GM18502 (cell line): Measurements from ENCODE around the gene OAS2.

Experiments used
- ATAC-seq: cut with Tn5 transposase; IDR thresholded peaks from one replicate; pipeline ENCODE4 v1.9.1; 2021; ENCODE audit warnings: mild to moderate bottlenecking; ENCODE audit not compliant: unreplicated experiment, poor library complexity

OAS2 gene

GRCh38 chr12:113007166-113007565 lies 28.8 kb downstream of the OAS2 start:
- ATAC-seq: no peak

DNA sequence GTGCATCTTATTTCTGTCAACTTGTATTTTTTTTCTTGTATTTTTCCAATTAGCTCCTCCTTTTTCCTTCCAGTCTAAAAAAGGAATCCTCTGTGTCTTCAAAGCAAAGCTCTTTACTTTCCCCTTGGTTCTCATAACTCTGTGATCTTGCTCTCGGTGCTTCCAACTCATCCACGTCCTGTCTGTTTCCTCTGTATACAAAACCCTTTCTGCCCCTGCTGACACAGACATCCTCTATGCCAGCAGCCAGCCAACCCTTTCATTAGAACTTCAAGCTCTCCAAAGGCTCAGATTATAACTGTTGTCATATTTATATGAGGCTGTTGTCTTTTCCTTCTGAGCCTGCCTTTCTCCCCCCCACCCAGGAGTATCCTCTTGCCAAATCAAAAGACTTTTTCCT lies 32.4 kb downstream of the OAS2 start:
- no peak for ATAC-seq

GRCh38 chr12:113014565-113014964 lies 36.2 kb downstream of the OAS2 start:
- ATAC-seq: no peak

GRCh38 chr12:113016796-113017195 lies 38.5 kb downstream of the OAS2 start:
- no peak for ATAC-seq

DNA sequence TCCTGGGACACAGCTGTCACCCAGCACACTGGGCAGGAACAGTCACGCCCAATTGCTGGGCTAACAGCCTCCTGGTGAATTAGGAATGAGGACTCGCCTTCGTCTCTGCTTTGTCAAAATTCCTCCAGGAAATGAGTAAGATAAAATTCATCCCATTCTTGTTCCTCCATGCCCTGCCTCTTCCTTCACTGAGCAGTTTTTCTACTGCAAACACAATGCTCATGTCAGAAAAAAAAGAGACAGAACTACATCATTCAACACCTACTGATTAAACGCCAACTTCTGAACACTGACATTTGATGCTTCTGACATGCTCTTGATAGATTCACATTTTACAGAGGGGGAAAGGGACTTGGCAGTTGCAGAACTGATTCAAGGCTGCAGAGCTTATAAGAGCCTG lies 40.7 kb downstream of the OAS2 start:
- no peak for ATAC-seq

GRCh38 chr12:113021500-113021899 lies 43.2 kb downstream of the OAS2 start:
- ATAC-seq: no peak

GRCh38 chr12:113022563-113023297 lies 44.4 kb downstream of the OAS2 start:
- no peak for ATAC-seq

GRCh38 chr12:113027726-113028125 lies 49.4 kb downstream of the OAS2 start:
- ATAC-seq: no peak

GRCh38 chr12:113030875-113031525 lies 52.7 kb downstream of the OAS2 start:
- no peak for ATAC-seq

DNA sequence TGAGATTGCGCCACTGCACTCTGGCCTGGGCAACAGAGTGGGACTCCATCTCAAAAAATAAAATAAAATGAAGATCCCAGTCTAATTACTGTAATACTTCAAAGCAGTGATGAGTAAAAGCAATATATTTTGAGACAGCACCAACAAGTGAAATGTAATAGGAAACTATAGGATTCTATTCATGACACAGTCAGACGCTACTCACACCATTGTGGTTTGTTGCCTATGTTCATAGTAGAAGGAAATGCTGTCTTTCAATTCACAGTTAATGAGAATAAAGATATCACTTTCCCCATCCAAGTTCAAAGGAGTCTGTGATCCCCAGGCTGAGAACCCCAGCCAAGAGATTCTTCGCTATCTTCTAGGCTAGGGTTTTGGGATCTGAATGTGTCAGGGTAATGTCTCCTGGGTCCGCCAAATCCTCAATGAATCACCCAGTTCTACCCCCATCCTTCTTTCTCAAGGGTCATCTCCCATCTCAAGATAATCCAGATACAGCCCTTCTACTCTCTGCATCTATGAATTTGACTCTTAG lies 61.7 kb downstream of the OAS2 start:
- no peak for ATAC-seq

DNA sequence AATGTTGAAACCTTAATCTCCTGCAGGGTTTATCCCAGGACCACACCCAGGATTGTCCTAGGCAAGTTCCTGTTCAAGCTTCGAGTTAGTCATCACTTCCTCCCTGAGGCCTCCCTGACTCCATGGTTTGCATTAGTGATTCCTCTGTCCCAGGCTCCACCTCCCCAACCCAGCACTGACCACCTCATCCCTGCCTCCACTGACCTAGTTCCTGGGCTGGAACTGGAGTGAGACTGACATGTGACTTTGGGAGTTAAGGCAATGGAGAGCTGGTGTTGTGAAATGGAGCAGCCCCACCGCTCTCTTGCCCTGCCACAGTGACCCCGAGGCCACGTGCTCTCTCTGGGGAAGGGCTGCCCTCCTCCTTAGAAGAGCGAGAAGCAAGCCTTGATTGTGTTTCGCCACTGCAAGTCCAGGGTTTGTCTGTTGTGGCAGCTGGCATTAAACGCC lies 62.4 kb downstream of the OAS2 start:
- no peak for ATAC-seq

GRCh38 chr12:113041560-113041959 lies 63.2 kb downstream of the OAS2 start:
- ATAC-seq: no peak

DNA sequence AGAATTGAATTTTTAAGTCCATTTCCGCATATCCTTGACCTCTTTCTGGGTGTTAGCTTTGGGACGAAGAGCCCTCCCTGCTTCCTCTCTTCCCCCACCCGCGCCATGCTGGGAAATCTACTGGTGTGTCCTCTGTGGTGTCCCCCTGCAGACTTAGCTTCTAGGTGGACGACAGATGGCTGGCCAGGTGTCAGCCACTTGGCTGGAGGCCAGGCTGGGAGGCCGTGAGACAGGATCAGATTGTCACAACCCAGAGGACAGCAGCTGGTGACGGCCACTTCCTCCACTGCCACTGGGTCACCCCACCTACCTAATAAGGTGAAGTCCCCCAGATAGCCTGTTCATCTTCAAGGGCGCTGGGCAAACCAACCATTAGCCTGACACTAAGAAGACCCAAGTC lies 64.9 kb downstream of the OAS2 start:
- ATAC-seq: no peak

- no peak for ATAC-seq
Measured at GRCh38 chr12:113044516-113044915, 66.2 kb downstream of the OAS2 start.

DNA sequence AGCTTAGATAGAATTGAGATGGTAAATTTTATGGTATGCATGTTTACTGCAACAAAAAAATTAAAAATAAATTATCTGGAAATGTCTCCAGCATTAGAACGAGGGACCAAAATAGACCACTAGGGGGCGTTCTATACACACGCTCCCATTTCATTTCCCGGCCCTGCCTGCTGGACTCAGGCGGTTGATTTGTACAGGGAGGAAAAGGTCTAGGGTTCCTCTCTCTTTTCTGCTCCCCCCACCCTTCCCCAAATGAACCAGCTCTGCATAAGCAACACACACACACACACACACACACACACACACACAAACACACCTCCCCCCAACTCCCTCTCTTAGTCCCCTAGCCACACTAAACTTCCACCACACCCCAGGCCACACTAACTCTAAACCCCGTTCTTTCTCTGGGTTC lies 70.4 kb downstream of the OAS2 start:
- ATAC-seq: no peak

GRCh38 chr12:113049976-113050742 lies 71.8 kb downstream of the OAS2 start:
- no peak for ATAC-seq

DNA sequence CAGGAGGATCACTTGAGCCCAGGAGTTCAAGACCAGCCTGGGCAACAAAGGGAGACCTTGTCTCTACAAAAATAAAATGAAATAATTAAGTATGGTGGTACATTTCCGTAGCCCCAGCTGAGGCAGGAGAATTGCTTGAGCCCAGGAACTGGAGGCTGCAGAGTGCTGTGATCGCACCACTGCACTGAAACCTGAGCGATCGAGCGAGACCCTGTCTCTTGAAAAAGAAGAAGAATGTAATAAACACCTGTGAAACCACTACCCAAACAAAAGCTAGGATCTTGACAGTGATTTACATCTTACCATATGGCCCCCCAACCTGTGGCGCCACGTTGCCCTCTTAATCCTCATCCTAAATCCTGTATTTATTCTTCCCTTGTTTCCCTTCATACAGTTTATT lies 72.5 kb downstream of the OAS2 start:
- no peak for ATAC-seq

GRCh38 chr12:113051759-113052158 lies 73.4 kb downstream of the OAS2 start:
- no peak for ATAC-seq

DNA sequence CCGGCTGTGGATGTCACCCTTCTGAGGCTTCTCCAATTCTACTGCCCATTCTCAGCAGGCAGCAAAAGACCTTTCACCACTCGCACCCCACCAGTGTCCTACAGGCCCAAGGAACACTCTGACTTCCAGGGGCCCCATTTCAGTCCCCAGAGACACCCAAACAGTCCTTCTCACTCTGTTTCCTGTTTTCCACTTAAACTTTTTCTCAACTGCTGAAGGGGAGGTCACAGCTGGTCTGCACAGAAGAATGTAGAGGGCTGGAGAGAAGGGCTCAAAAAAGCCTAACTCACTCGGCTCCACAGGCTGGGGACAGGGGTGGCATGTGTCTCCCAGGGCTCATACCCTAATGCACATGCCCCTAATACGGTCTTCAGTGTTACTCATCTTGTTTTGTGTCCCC lies 74.0 kb downstream of the OAS2 start:
- ATAC-seq: no peak

GRCh38 chr12:113054948-113055486 lies 76.7 kb downstream of the OAS2 start:
- ATAC-seq: no peak
